Purkinje cell (primary cell): ENCODE results near the gene CNN3. TPM values are rescaled to one million over a fixed set of nuclear protein-coding genes. Genes with fewer than 3 reads are reported as not detected.

Experiments
- polyA plus RNA-seq: library from polyadenylated mRNA; unstranded; fragments of >200 nt; fragmentation: Nextera tagmentation; gene quantifications from 2 replicates; pipeline ENCODE4 v1.2.1, GENCODE V29; 2014

The CNN3 gene
- polyA plus RNA-seq = 55.5 and 65.5 TPM in 2 replicates

GRCh38 chr1:94926915-94927404 lies at the start of gene CNN3:
Gene CNN3 (minus strand): TSS chr1:94927110. CDS start chr1:94926894, 216 bp downstream.

Other genes starting within 250 kb of the CNN3 start
- gene SLC44A3, start 106.8 kb downstream of the CNN3 start, polyA plus RNA-seq = 10.3 and 10.9 TPM in 2 replicates
- gene ALG14, start 145.8 kb upstream of the CNN3 start, polyA plus RNA-seq = 56.5 and 74.5 TPM in 2 replicates
- gene TLCD4, start 190.2 kb upstream of the CNN3 start, polyA plus RNA-seq = 6.2 and 7.4 TPM in 2 replicates